CD4-positive, CD25-positive, alpha-beta regulatory T cell (primary cell): ENCODE results near the gene RAB5IF. TPM values are rescaled to one million over a fixed set of nuclear protein-coding genes. Genes with fewer than 3 reads are reported as not detected.

ENCODE experiments used
- ATAC-seq, 2 donors: fragments of 150-1000 bp; cut with Tn5 transposase; one replicate each; pipeline ENCODE4 v1.10.0; 2021; ENCODE audit warnings: low read depth in 2 of 2, moderate number of reproducible peaks in 2 of 2, moderate library complexity in 1 of 2
- DNase-seq, 3 donors: peaks; one replicate each; pipeline versions ENCODE4 v3.0.0 to v3.0.0-alpha.2; 2012 to 2022; ENCODE audit warnings: mixed read lengths in 1 of 3
- H3K27ac ChIP-seq: one replicate; pipeline ENCODE4 v1.7.0; 2013; ENCODE audit warnings: mild to moderate bottlenecking, low read length; ENCODE audit not compliant: insufficient read depth, poor library complexity, severe bottlenecking
- H3K27me3 ChIP-seq: one replicate; pipeline ENCODE4 v1.7.0; 2013; ENCODE audit warnings: low read length; ENCODE audit not compliant: control insufficient read depth, insufficient read depth
- H3K36me3 ChIP-seq: one replicate; pipeline ENCODE4 v1.7.0; 2013; ENCODE audit warnings: mild to moderate bottlenecking, low read length, moderate library complexity; ENCODE audit not compliant: control insufficient read depth, insufficient read depth
- H3K4me1 ChIP-seq: 2 replicates; pipeline ENCODE4 v1.7.0; 2013; ENCODE audit warnings: mild to moderate bottlenecking, low read length; ENCODE audit not compliant: insufficient read depth, control insufficient read depth, poor library complexity, severe bottlenecking
- H3K4me3 ChIP-seq: one replicate; pipeline ENCODE4 v1.7.0; 2013; ENCODE audit warnings: low read depth, mild to moderate bottlenecking, low read length, moderate library complexity
- H3K9me3 ChIP-seq, 2 experiments: 1 replicate in 1 of 2; 2 replicates in 1 of 2; pipeline ENCODE4 v1.7.0; 2013; ENCODE audit warnings: low read length in 2 of 2, mild to moderate bottlenecking in 1 of 2, moderate library complexity in 1 of 2; ENCODE audit not compliant: control insufficient read depth in 2 of 2
- H3K27ac Mint-ChIP-seq, 3 donors: one replicate each; pipeline ENCODE4 v1.8.0; 2020 to 2022; ENCODE audit warnings: mild to moderate bottlenecking in 3 of 3, mixed read lengths in 3 of 3, moderate library complexity in 2 of 3
- H3K27me3 Mint-ChIP-seq: one replicate; pipeline ENCODE4 v1.8.0; 2022; ENCODE audit warnings: mild to moderate bottlenecking, mixed read lengths
- H3K36me3 Mint-ChIP-seq: one replicate; pipeline ENCODE4 v1.8.0; 2020; ENCODE audit warnings: mixed read lengths
- H3K4me1 Mint-ChIP-seq, 4 donors: one replicate each; pipeline ENCODE4 v1.8.0; 2020 to 2022; ENCODE audit warnings: mixed read lengths in 4 of 4, mild to moderate bottlenecking in 1 of 4
- H3K4me3 Mint-ChIP-seq, 4 donors: one replicate each; pipeline ENCODE4 v1.8.0; 2020 to 2022; ENCODE audit warnings: mild to moderate bottlenecking in 4 of 4, mixed read lengths in 4 of 4, moderate library complexity in 3 of 4
- H3K9me3 Mint-ChIP-seq, 7 donors: one replicate each; pipeline ENCODE4 v1.8.0; 2020 to 2022; ENCODE audit warnings: mixed read lengths in 7 of 7, mild to moderate bottlenecking in 3 of 7, moderate library complexity in 2 of 7
- polyA plus RNA-seq, 4 donors: library from polyadenylated mRNA; unstranded; fragments of 300-500 nt; fragmentation: Illumina TruSeq; gene quantifications; one replicate each; pipeline ENCODE4 v1.2.3, GENCODE V29; 2021
- total RNA-seq: library from RNA; stranded (reverse); gene quantifications from one replicate; pipeline ENCODE4 v1.2.3, GENCODE V29; 2022

The RAB5IF gene
- total and polyA plus RNA-seq, 5 donors from 2014 or later = 75.8 to 248 (median 204) TPM

- Histone ChIP-seq H3K9me3 (no peaks in the 10 kb centered on the region), H3K4me1 (peaks cover 17% of the 10 kb centered on the region), H3K27me3 (no peaks in the 10 kb centered on the region), H3K27ac (no peak overlapping the region), H3K4me3 (no peak overlapping the region), H3K36me3 (peaks cover 32% of the 10 kb centered on the region)
- Mint-ChIP-seq H3K36me3 (peaks cover 20% of the 10 kb centered on the region), H3K27me3 (no peaks in the 10 kb centered on the region), H3K27ac (no peak overlapping the region), H3K9me3 (peaks cover 0 to 2% (median 0%) of the 10 kb centered on the region in 7 donors), H3K4me1 (peaks cover 10 to 50% (median 33%) of the 10 kb centered on the region in 4 donors), H3K4me3 (no peak overlapping the region)
- DNase-seq (no peak), ATAC-seq (no peak)
These were observed 27.1 kb upstream of the RAB5IF start for GRCh38 chr20:36578356-36579041.

- peaks cover 32% of the 10 kb centered on the region for H3K36me3 ChIP-seq
- peaks cover 13% of the 10 kb centered on the region for H3K4me1 ChIP-seq
- no peaks in the 10 kb centered on the region for H3K27me3 ChIP-seq
- Mint-ChIP-seq H3K4me1 (peaks cover 10 to 48% (median 33%) of the 10 kb centered on the region in 4 donors), H3K27ac (peak overlapping the region in 1 of 3 donors; percentile 55), H3K9me3 (no peaks in the 10 kb centered on the region), H3K27me3 (no peaks in the 10 kb centered on the region), H3K36me3 (peaks cover 20% of the 10 kb centered on the region), H3K4me3 (peak overlapping the region in 2 of 4 donors; percentile 0 to 59)
- no peak overlapping the region for H3K27ac ChIP-seq
- DNase-seq (no peak), ATAC-seq (no peak)
- no peak overlapping the region for H3K4me3 ChIP-seq
- H3K9me3 ChIP-seq = no peaks in the 10 kb centered on the region
These were observed 25.5 kb upstream of the RAB5IF start for GRCh38 chr20:36579996-36580545.

GRCh38 chr20:36582322-36582721 is 23.3 kb upstream of the RAB5IF start:
- Mint-ChIP-seq H3K4me1 (peaks cover 5 to 41% (median 23%) of the 10 kb centered on the region in 4 donors), H3K27me3 (no peaks in the 10 kb centered on the region), H3K27ac (peak overlapping the region; percentile 84 to 88 (median 87)), H3K36me3 (peaks cover 21% of the 10 kb centered on the region), H3K9me3 (no peaks in the 10 kb centered on the region), H3K4me3 (peak overlapping the region in 3 of 4 donors; percentile 22 to 63 (median 30))
- Histone ChIP-seq H3K27me3 (no peaks in the 10 kb centered on the region), H3K9me3 (no peaks in the 10 kb centered on the region), H3K27ac (peak overlapping the region; percentile 57), H3K36me3 (peaks cover 32% of the 10 kb centered on the region), H3K4me1 (no peaks in the 10 kb centered on the region), H3K4me3 (no peak overlapping the region)
- ATAC-seq = peak; percentile 80
- DNase-seq = peak in 2 of 3 donors; percentile 32 to 83

GRCh38 chr20:36582821-36583220 is 22.8 kb upstream of the RAB5IF start:
- no peak for ATAC-seq
- Mint-ChIP-seq H3K27me3 (no peaks in the 10 kb centered on the region), H3K4me1 (peaks cover 5 to 42% (median 25%) of the 10 kb centered on the region in 4 donors), H3K9me3 (no peaks in the 10 kb centered on the region), H3K4me3 (peak overlapping the region in 3 of 4 donors; percentile 22 to 63 (median 25)), H3K36me3 (peaks cover 25% of the 10 kb centered on the region), H3K27ac (peak overlapping the region; percentile 84 to 88 (median 87))
- H3K4me1 ChIP-seq = peaks cover 3% of the 10 kb centered on the region
- DNase-seq = no peak
- no peak overlapping the region for H3K4me3 ChIP-seq
- peak overlapping the region; percentile 57 for H3K27ac ChIP-seq
- H3K27me3 ChIP-seq = no peaks in the 10 kb centered on the region
- no peaks in the 10 kb centered on the region for H3K9me3 ChIP-seq
- H3K36me3 ChIP-seq = peaks cover 32% of the 10 kb centered on the region

GRCh38 chr20:36584018-36584481 is 21.5 kb upstream of the RAB5IF start:
- peaks cover 27% of the 10 kb centered on the region for H3K36me3 Mint-ChIP-seq
- H3K4me1 Mint-ChIP-seq = peaks cover 5 to 39% (median 29%) of the 10 kb centered on the region in 4 donors
- DNase-seq (no peak), ATAC-seq (no peak)
- no peaks in the 10 kb centered on the region for H3K9me3 Mint-ChIP-seq
- H3K27ac Mint-ChIP-seq = peak overlapping the region in 2 of 3 donors; percentile 8 to 31
- Histone ChIP-seq H3K36me3 (peaks cover 21% of the 10 kb centered on the region), H3K4me3 (no peak overlapping the region), H3K4me1 (peaks cover 7% of the 10 kb centered on the region), H3K9me3 (no peaks in the 10 kb centered on the region), H3K27me3 (no peaks in the 10 kb centered on the region), H3K27ac (no peak overlapping the region)
- no peak overlapping the region for H3K4me3 Mint-ChIP-seq
- no peaks in the 10 kb centered on the region for H3K27me3 Mint-ChIP-seq

GRCh38 chr20:36585410-36586125 is 20.0 kb upstream of the RAB5IF start:
- no peak overlapping the region for H3K27ac ChIP-seq
- H3K4me3 ChIP-seq = no peak overlapping the region
- H3K4me1 ChIP-seq = peaks cover 7% of the 10 kb centered on the region
- H3K9me3 ChIP-seq = no peaks in the 10 kb centered on the region
- Mint-ChIP-seq H3K9me3 (no peaks in the 10 kb centered on the region), H3K36me3 (peaks cover 19% of the 10 kb centered on the region), H3K4me3 (no peak overlapping the region), H3K27ac (no peak overlapping the region), H3K4me1 (peaks cover 5 to 38% (median 25%) of the 10 kb centered on the region in 4 donors), H3K27me3 (no peaks in the 10 kb centered on the region)
- ATAC-seq (no peak), DNase-seq (no peak)
- peaks cover 8% of the 10 kb centered on the region for H3K36me3 ChIP-seq
- H3K27me3 ChIP-seq = no peaks in the 10 kb centered on the region

GRCh38 chr20:36587388-36588070 is 18.1 kb upstream of the RAB5IF start:
- no peak for DNase-seq
- peaks cover 22% of the 10 kb centered on the region for H3K36me3 Mint-ChIP-seq
- Histone ChIP-seq H3K36me3 (peaks cover 7% of the 10 kb centered on the region), H3K4me1 (peaks cover 20% of the 10 kb centered on the region), H3K9me3 (no peaks in the 10 kb centered on the region), H3K27ac (peak overlapping the region; percentile 33), H3K4me3 (no peak overlapping the region), H3K27me3 (no peaks in the 10 kb centered on the region)
- H3K27ac Mint-ChIP-seq = peak overlapping the region; percentile 60 to 70 (median 68)
- no peak overlapping the region for H3K4me3 Mint-ChIP-seq
- H3K9me3 Mint-ChIP-seq = no peaks in the 10 kb centered on the region
- ATAC-seq = no peak
- H3K27me3 Mint-ChIP-seq = no peaks in the 10 kb centered on the region
- peaks cover 7 to 46% (median 31%) of the 10 kb centered on the region in 4 donors for H3K4me1 Mint-ChIP-seq
